ENCODE results near the gene CHST8. TPM values are rescaled to one million over a fixed set of nuclear protein-coding genes. Genes with fewer than 3 reads are reported as not detected.

CHST8 gene
- total RNA-seq, 1 experiment from 2014 or later, result 2.3 TPM

DNA sequence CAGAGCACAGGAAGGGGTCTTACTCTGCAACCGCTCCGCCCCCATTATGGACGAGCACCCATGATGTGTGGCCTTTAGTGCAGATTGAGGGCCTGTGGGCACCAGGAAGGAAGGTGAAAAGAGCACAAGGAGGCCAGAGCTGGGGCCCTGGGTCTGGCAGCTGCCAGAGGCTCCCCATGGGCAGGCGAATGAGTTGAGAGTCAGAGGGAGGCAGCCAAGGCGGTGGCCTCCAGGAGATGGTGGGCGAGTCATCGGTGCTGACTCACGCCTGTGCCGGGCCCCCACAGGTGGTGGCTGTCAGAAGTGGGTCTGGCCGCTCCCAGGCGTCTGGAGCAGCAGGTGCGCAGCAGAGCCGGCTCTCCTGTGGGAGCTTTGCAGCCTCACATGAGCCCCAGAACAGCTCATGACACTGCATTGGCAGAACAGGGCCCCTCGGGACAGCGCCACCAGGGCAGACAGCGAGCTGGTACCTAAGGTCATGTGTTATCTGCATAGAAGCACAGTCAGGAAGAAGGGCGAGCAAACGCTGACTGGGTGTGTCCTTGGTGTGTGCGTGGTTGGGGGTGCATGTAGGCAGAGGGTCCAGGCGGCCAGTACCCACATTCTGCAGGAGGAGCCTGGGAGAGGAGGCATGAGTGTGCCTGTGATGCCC, 68.8 kb downstream of the CHST8 start:
- peaks cover 11% of the 10 kb centered on the region for H3K27me3 ChIP-seq (replicated peaks; ENCODE audit: insufficient read depth, low read depth, low read length, poor library complexity)
- ChIA-PET CTCF (no interaction called here), POLR2A (ENCODE audit: low non-redundant PET) (no interaction called here)
- no peak overlapping the region for H3K4me3 ChIP-seq (ENCODE audit: low read depth, low read length, poor library complexity, severe bottlenecking)
- H3K27ac ChIP-seq (ENCODE audit: low read depth, low read length, poor library complexity, severe bottlenecking), result no peak overlapping the region
- BruUV-seq (replicated peaks), result no TSS peak
- H3K9me3 ChIP-seq (ENCODE audit: low read depth, low read length, poor library complexity, severe bottlenecking), result no peaks in the 10 kb centered on the region
- intact Hi-C loops (cut with micrococcal nuclease; ENCODE audit: unreplicated experiment), result no loop called here
- no peak for TF ChIP-seq EZH2 (IDR thresholded peaks at IDR 0.05; ENCODE audit: borderline replicate concordance, low read depth, low read length, poor library complexity, severe bottlenecking)
- TF ChIP-seq, protein P1, sequence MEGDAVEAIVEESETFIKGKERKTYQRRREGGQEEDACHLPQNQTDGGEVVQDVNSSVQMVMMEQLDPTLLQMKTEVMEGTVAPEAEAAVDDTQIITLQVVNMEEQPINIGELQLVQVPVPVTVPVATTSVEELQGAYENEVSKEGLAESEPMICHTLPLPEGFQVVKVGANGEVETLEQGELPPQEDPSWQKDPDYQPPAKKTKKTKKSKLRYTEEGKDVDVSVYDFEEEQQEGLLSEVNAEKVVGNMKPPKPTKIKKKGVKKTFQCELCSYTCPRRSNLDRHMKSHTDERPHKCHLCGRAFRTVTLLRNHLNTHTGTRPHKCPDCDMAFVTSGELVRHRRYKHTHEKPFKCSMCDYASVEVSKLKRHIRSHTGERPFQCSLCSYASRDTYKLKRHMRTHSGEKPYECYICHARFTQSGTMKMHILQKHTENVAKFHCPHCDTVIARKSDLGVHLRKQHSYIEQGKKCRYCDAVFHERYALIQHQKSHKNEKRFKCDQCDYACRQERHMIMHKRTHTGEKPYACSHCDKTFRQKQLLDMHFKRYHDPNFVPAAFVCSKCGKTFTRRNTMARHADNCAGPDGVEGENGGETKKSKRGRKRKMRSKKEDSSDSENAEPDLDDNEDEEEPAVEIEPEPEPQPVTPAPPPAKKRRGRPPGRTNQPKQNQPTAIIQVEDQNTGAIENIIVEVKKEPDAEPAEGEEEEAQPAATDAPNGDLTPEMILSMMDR (conservative IDR thresholded peaks at IDR 0.05; ENCODE audit: low read depth, low read length), result no peak
- no peak for DNase-seq (ENCODE audit: low spot score)
- H3K4me1 ChIP-seq (ENCODE audit: insufficient read depth, low read length, poor library complexity, severe bottlenecking), result no peaks in the 10 kb centered on the region
- H3K36me3 ChIP-seq (ENCODE audit: insufficient read depth, low read length, poor library complexity, severe bottlenecking), result no peaks in the 10 kb centered on the region

DNA sequence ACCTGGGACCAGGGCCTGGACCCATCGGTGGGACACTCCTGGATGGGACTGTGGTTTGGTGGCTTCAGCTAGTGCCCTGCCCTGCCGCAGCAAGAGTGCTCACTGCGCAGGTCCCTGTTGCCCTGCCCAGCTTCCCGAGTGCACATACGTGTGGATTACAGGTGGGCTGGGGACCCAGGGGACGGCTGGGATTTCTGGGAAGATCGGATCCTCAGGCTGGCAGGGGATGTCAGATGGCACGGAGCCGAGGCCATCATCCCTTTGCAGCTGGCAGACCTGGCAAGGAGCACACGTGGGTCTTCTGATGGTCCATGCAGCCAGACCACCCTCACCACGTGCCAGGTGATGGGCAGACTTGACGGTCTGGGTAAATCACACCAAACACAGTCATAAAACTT, 69.3 kb downstream of the CHST8 start:
- intact Hi-C loops (cut with micrococcal nuclease; ENCODE audit: unreplicated experiment), result no loop called here
- TF ChIP-seq EZH2 (IDR thresholded peaks at IDR 0.05; ENCODE audit: borderline replicate concordance, low read depth, low read length, poor library complexity, severe bottlenecking), result no peak
- TF ChIP-seq, protein P1 (conservative IDR thresholded peaks at IDR 0.05; ENCODE audit: low read depth, low read length), result no peak
- Histone ChIP-seq H3K4me3 (ENCODE audit: low read depth, low read length, poor library complexity, severe bottlenecking) (no peak overlapping the region), H3K9me3 (ENCODE audit: low read depth, low read length, poor library complexity, severe bottlenecking) (no peaks in the 10 kb centered on the region), H3K36me3 (ENCODE audit: insufficient read depth, low read length, poor library complexity, severe bottlenecking) (no peaks in the 10 kb centered on the region), H3K27me3 (replicated peaks; ENCODE audit: insufficient read depth, low read depth, low read length, poor library complexity) (peaks cover 5% of the 10 kb centered on the region), H3K27ac (ENCODE audit: low read depth, low read length, poor library complexity, severe bottlenecking) (no peak overlapping the region), H3K4me1 (ENCODE audit: insufficient read depth, low read length, poor library complexity, severe bottlenecking) (no peaks in the 10 kb centered on the region)
- DNase-seq (ENCODE audit: low spot score), result no peak
- ChIA-PET CTCF (no interaction called here), POLR2A (ENCODE audit: low non-redundant PET) (no interaction called here)
- BruUV-seq (replicated peaks), result no TSS peak

DNA sequence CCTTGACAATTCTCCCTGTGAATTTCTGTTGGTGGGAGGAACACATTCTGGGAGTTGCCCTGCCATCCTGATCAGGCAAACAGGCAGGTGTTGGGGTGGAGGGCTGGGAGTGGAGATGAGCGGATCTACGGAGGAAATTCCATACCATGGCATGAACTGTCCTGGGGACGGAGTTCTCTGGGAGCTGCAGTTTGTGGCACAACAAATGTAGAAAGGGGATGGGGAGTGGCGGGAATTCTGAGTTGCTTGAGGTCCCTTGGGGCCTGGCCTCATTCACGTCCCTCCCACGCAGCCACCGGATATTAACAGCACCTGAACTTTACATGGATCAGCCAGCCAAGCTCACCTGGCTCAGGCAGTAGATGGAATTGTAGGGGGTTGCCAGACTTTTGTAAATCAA, 70.0 kb downstream of the CHST8 start:
- CTCF ChIA-PET, result no interaction called here
- H3K27ac ChIP-seq (ENCODE audit: low read depth, low read length, poor library complexity, severe bottlenecking), result no peak overlapping the region
- intact Hi-C loops (cut with micrococcal nuclease; ENCODE audit: unreplicated experiment), result no loop called here
- TF ChIP-seq EZH2 (IDR thresholded peaks at IDR 0.05; ENCODE audit: borderline replicate concordance, low read depth, low read length, poor library complexity, severe bottlenecking), result no peak
- TF ChIP-seq, protein P1 (conservative IDR thresholded peaks at IDR 0.05; ENCODE audit: low read depth, low read length), result no peak
- no peaks in the 10 kb centered on the region for H3K9me3 ChIP-seq (ENCODE audit: low read depth, low read length, poor library complexity, severe bottlenecking)
- H3K4me3 ChIP-seq (ENCODE audit: low read depth, low read length, poor library complexity, severe bottlenecking), result no peak overlapping the region
- no peaks in the 10 kb centered on the region for H3K4me1 ChIP-seq (ENCODE audit: insufficient read depth, low read length, poor library complexity, severe bottlenecking)
- no peak for DNase-seq (ENCODE audit: low spot score)
- no peaks in the 10 kb centered on the region for H3K27me3 ChIP-seq (replicated peaks; ENCODE audit: insufficient read depth, low read depth, low read length, poor library complexity)
- H3K36me3 ChIP-seq (ENCODE audit: insufficient read depth, low read length, poor library complexity, severe bottlenecking), result no peaks in the 10 kb centered on the region
- BruUV-seq (replicated peaks), result no TSS peak
- POLR2A ChIA-PET (ENCODE audit: low non-redundant PET), result no interaction called here

Measured in A673 (cell line).